Osteocyte (in vitro differentiated cells): ENCODE results near the gene EIF4A2. TPM values are rescaled to one million over a fixed set of nuclear protein-coding genes. Genes with fewer than 3 reads are reported as not detected.
"Not testable (repeated sequence)": the region's sequence is repeated elsewhere in the genome, so short reads cannot be mapped to it uniquely, and the experiment has no call there.

ENCODE experiments used
- DNase-seq: peaks from one replicate; pipeline ENCODE4 v3.0.0; 2021; ENCODE audit warnings: mixed read lengths; ENCODE audit not compliant: unreplicated experiment; ENCODE audit errors: extremely low spot score
- H3K27ac Mint-ChIP-seq: one replicate; pipeline ENCODE4 v1.8.0; 2021; ENCODE audit warnings: mild to moderate bottlenecking, mixed read lengths; ENCODE audit not compliant: unreplicated experiment
- H3K27me3 Mint-ChIP-seq: one replicate; pipeline ENCODE4 v1.8.0; 2021; ENCODE audit warnings: mixed read lengths; ENCODE audit not compliant: unreplicated experiment
- H3K36me3 Mint-ChIP-seq: one replicate; pipeline ENCODE4 v1.8.0; 2021; ENCODE audit warnings: mixed read lengths; ENCODE audit not compliant: unreplicated experiment
- H3K4me1 Mint-ChIP-seq: one replicate; pipeline ENCODE4 v1.8.0; 2021; ENCODE audit warnings: mixed read lengths; ENCODE audit not compliant: unreplicated experiment
- H3K4me3 Mint-ChIP-seq: one replicate; pipeline ENCODE4 v1.8.0; 2021; ENCODE audit warnings: mild to moderate bottlenecking, moderate library complexity, mixed read lengths; ENCODE audit not compliant: unreplicated experiment
- H3K9me3 Mint-ChIP-seq: one replicate; pipeline ENCODE4 v1.8.0; 2021; ENCODE audit warnings: mixed read lengths; ENCODE audit not compliant: unreplicated experiment
- CTCF ChIP-seq: fragments of 200-600 bp; sonication (generic); IDR thresholded peaks from 2 replicates; pipeline ENCODE4 v1.5.0; 2021; ENCODE audit warnings: antibody characterized with exemption, mild to moderate bottlenecking, moderate library complexity
- total RNA-seq: library from RNA; stranded (reverse); gene quantifications from 2 replicates; pipeline ENCODE4 v1.2.1, GENCODE V29; 2021

The EIF4A2 gene
- total RNA-seq, 1 donor from 2014 or later = 408 TPM

GRCh38 chr3:186800285-186800684 is 16.9 kb downstream of the EIF4A2 start:
- Mint-ChIP-seq H3K9me3 (no peaks in the 10 kb centered on the region), H3K36me3 (peaks cover 22% of the 10 kb centered on the region), H3K4me3 (no peak overlapping the region), H3K27ac (no peak overlapping the region), H3K27me3 (no peaks in the 10 kb centered on the region), H3K4me1 (peaks cover 2% of the 10 kb centered on the region)
- TF ChIP-seq CTCF = no peak
- no peak for DNase-seq

GRCh38 chr3:186802701-186803100 is 19.3 kb downstream of the EIF4A2 start:
- H3K36me3 Mint-ChIP-seq = peaks cover 14% of the 10 kb centered on the region
- H3K27me3 Mint-ChIP-seq = no peaks in the 10 kb centered on the region
- peaks cover 14% of the 10 kb centered on the region for H3K4me1 Mint-ChIP-seq
- no peak for TF ChIP-seq CTCF
- peak; percentile 51 for DNase-seq
- no peak overlapping the region for H3K27ac Mint-ChIP-seq
- no peak overlapping the region for H3K4me3 Mint-ChIP-seq
- H3K9me3 Mint-ChIP-seq = no peaks in the 10 kb centered on the region

GRCh38 chr3:186803447-186803846 is 20.1 kb downstream of the EIF4A2 start:
- Mint-ChIP-seq H3K4me1 (peaks cover 14% of the 10 kb centered on the region), H3K36me3 (peaks cover 11% of the 10 kb centered on the region)
- not testable (repeated sequence) for H3K27ac Mint-ChIP-seq, DNase-seq, H3K9me3 Mint-ChIP-seq, H3K4me3 Mint-ChIP-seq, H3K27me3 Mint-ChIP-seq

- H3K27ac Mint-ChIP-seq = peak within 1 kb of the TSS; percentile 76
- DNase-seq = peak; percentile 87
- peak; percentile 9 for TF ChIP-seq CTCF
- H3K36me3 Mint-ChIP-seq = peaks cover 4% of the 10 kb centered on the region
- H3K27me3 Mint-ChIP-seq = no peaks in the 10 kb centered on the region
- no peaks in the 10 kb centered on the region for H3K9me3 Mint-ChIP-seq
- H3K4me1 Mint-ChIP-seq = peaks cover 14% of the 10 kb centered on the region
- H3K4me3 Mint-ChIP-seq = peak within 1 kb of the TSS; percentile 89
Observed at GRCh38 chr3:186806089-186807055, 23.0 kb downstream of the EIF4A2 start, which contains the start of gene RFC4. RFC4 (minus strand) TSS chr3:186806482; CDS start chr3:186804713, 1,769 bp downstream.

GRCh38 chr3:186807231-186807630 is 23.9 kb downstream of the EIF4A2 start:
- peak; percentile 36 for DNase-seq
- no peak for TF ChIP-seq CTCF
- no peaks in the 10 kb centered on the region for H3K27me3 Mint-ChIP-seq
- no peaks in the 10 kb centered on the region for H3K9me3 Mint-ChIP-seq
- H3K36me3 Mint-ChIP-seq = peaks cover 4% of the 10 kb centered on the region
- peaks cover 14% of the 10 kb centered on the region for H3K4me1 Mint-ChIP-seq
- H3K4me3 Mint-ChIP-seq = peak overlapping the region; percentile 89
- no peak overlapping the region for H3K27ac Mint-ChIP-seq
